ENCODE measurements around the gene AIFM2.

GRCh38 chr10:70155255-70155838 is 22.7 kb upstream of the AIFM2 start:
- no peak for TF ChIP-seq CTCF (IDR thresholded peaks at IDR 0.05 in 8 of 11, conservative IDR thresholded peaks at IDR 0.05 in 3 of 11)
- TF ChIP-seq POLR2A (IDR thresholded peaks at IDR 0.05), result no peak
- no peak for TF ChIP-seq POLR2AphosphoS5 (IDR thresholded peaks at IDR 0.05)
